Heart left ventricle (tissue), 16 donors: ENCODE measurements around the gene C2orf76. TPM values are rescaled to one million over a fixed set of nuclear protein-coding genes. Genes with fewer than 3 reads are reported as not detected.
A peak's percentile ranks its signal among the peaks of the same experiment; 100 is the strongest.
"Not testable (repeated sequence)": the region's sequence is repeated elsewhere in the genome, so short reads cannot be mapped to it uniquely, and the experiment has no call there.

Experiments used
- ATAC-seq, 4 donors: fragments of 200-7000 bp; cut with Tn5 transposase; one replicate each; pipeline ENCODE4 v1.9.1; 2020 to 2022; ENCODE audit warnings: moderate library complexity in 4 of 4, mild to moderate bottlenecking in 3 of 4, moderate number of reproducible peaks in 1 of 4
- DNase-seq, 5 donors: peaks; one replicate each; pipeline ENCODE4 v3.0.0-alpha.2; 2020
- H3K27ac ChIP-seq, 12 donors: fragments of 200-600 bp; sonication (generic) in 4 of 12; one replicate each; pipeline versions ENCODE4 v1.5.0 to v1.8.0; 2016 to 2022; ENCODE audit warnings: mild to moderate bottlenecking in 2 of 12
- H3K27me3 ChIP-seq, 9 donors: fragments of 200-600 bp; sonication (generic) in 2 of 9; one replicate each; pipeline versions ENCODE4 v1.5.1 to v1.8.0; 2016 to 2022; ENCODE audit warnings: mild to moderate bottlenecking in 3 of 9
- H3K36me3 ChIP-seq, 9 donors: fragments of 200-600 bp; sonication (generic) in 2 of 9; one replicate each; pipeline versions ENCODE4 v1.5.0 to v1.8.0; 2018 to 2022; ENCODE audit warnings: mild to moderate bottlenecking in 2 of 9
- H3K4me1 ChIP-seq, 12 donors: fragments of 200-600 bp; sonication (generic) in 4 of 12; one replicate each; pipeline versions ENCODE4 v1.5.0 to v1.8.0; 2016 to 2022; ENCODE audit warnings: mild to moderate bottlenecking in 3 of 12
- H3K4me3 ChIP-seq, 12 donors: fragments of 200-600 bp; sonication (generic) in 4 of 12; one replicate each; pipeline versions ENCODE4 v1.5.0 to v1.8.0; 2017 to 2022; ENCODE audit warnings: mild to moderate bottlenecking in 9 of 12, moderate library complexity in 4 of 12
- H3K9me3 ChIP-seq, 12 donors: fragments of 200-600 bp; sonication (generic) in 4 of 12; one replicate each; pipeline versions ENCODE4 v1.5.0 to v1.8.0; 2016 to 2022; ENCODE audit warnings: mild to moderate bottlenecking in 1 of 12
- CTCF ChIP-seq, 12 donors: fragments of 200-600 bp; sonication (generic) in 4 of 12; IDR thresholded peaks; one replicate each; pipeline versions ENCODE4 v1.5.0 to v1.8.0; 2018 to 2022; ENCODE audit warnings: antibody characterized with exemption in 12 of 12, mild to moderate bottlenecking in 5 of 12
- POLR2A ChIP-seq, 2 donors: fragments of 450-650 bp; IDR thresholded peaks; one replicate each; pipeline ENCODE4 v1.6.1; 2017; ENCODE audit warnings: antibody characterized with exemption in 2 of 2, mild to moderate bottlenecking in 2 of 2, moderate library complexity in 2 of 2
- WGBS, 4 donors: extraction: QIAGEN DNeasy Blood & Tissue Kit in 2 of 4; methylation state at CpG; one replicate each; pipeline versions ENCODE4 v1.1.5 to v1.1.7; 2013 to 2018; 5-methylcytosine and 5-hydroxymethylcytosine counted together
- intact Hi-C, 10 donors: fragments of 100-400 bp; cut with DNase I; formaldehyde crosslinking; loops; one replicate each; pipeline versions ENCODE4 v1.11.1 to v1.14.2; 2022
- polyA plus RNA-seq, 2 donors: library from polyadenylated mRNA; stranded (reverse); fragments of 200-250 nt; gene quantifications; one replicate each; pipeline ENCODE4 v1.2.3, GENCODE V29; 2013
- total RNA-seq, 9 donors: library from RNA; depleted of rRNA in 2 of 9; stranded (reverse); fragments of >200 nt in 2 of 9; fragmentation: NEBNext Ultra II Directional in 3 of 9; extraction: Animal tissue kit (Norgen Biotek cat#: 25700) in 3 of 9; gene quantifications; one replicate each; pipeline versions ENCODE4 v1.1.0 to v1.2.4, GENCODE V29; 2016 to 2023
- donor health status: ischemic (EF 13 %, LVEDD 7.1; RV severe dilation, severe dysfunction).
- donor health status: healthy with polysubstance abuse.
- donor health status: DM: no; HTN: yes; CAD: no.
- donor health status: DM: no; HTN: no; CAD: no.
- donor health status: ischemic (EF 25% LVEDD 6.9; RV normal size, moderate dysfunction).
- donor health status: ischemic (EF 25% LVEDD 5.7; RV mildly dilated, moderate dysfunction).
- donor health status: healthy.
- donor health status: DM: yes; HTN: yes; CAD: no.
- donor health status: ischemic (EF 35%, LVEDD 5.7; RV mildly dilated, moderate dysfunction).
- donor health status: nonischemic (EF 11% LVEDD 7.7; RV severe dilation, severe dysfunction).
- donor health status: DM: yes; HTN: yes; CAD: no.
- donor health status: PGD.
- donor health status: ischemic (EF 29% LVEDD 5.4; RV normal size, mild dysfunction).
- donor health status: nonischemic (EF 23%, LVEDD 6.1; RV moderate dilation, normal function).

C2orf76 gene
- total and polyA plus RNA-seq, 11 donors, result 1.7 to 13.8 (median 9.0) TPM

GRCh38 chr2:119282146-119282995, 84.3 kb downstream of the C2orf76 start:
- peak in 1 of 4 donors; percentile 9 for ATAC-seq
- H3K4me1 ChIP-seq, result peaks cover 0 to 24% (median 0%) of the 10 kb centered on the region in 12 donors
- DNase-seq, result no peak
- WGBS, 4 donors, result 83 to 86% (median 84%) methylated on average over 21 of the region's 21 CpGs
- H3K9me3 ChIP-seq, result no peaks in the 10 kb centered on the region
- no peaks in the 10 kb centered on the region for H3K36me3 ChIP-seq
- TF ChIP-seq CTCF (IDR thresholded peaks at IDR 0.05) (no peak), POLR2A (IDR thresholded peaks at IDR 0.05) (no peak)
- peak overlapping the region in 2 of 12 donors; percentile 24 to 80 for H3K27ac ChIP-seq
- intact Hi-C loops, result no loop called here
- H3K4me3 ChIP-seq, result no peak overlapping the region
- no peaks in the 10 kb centered on the region for H3K27me3 ChIP-seq

GRCh38 chr2:119280680-119281079, 86.0 kb downstream of the C2orf76 start:
- intact Hi-C loops, result no loop called here
- ATAC-seq, result no peak
- Histone ChIP-seq H3K36me3 (no peaks in the 10 kb centered on the region), H3K9me3 (no peaks in the 10 kb centered on the region), H3K27me3 (no peaks in the 10 kb centered on the region), H3K27ac (no peak overlapping the region), H3K4me1 (peaks cover 0 to 24% (median 0%) of the 10 kb centered on the region in 12 donors), H3K4me3 (no peak overlapping the region)
- TF ChIP-seq CTCF (IDR thresholded peaks at IDR 0.05), result no peak
- no peak for TF ChIP-seq POLR2A (IDR thresholded peaks at IDR 0.05)
- 68 to 80% (median 72%) methylated on average over 4 of the region's 4 CpGs for WGBS, 4 donors
- no peak for DNase-seq

GRCh38 chr2:119279666-119280065, 87.0 kb downstream of the C2orf76 start:
- Histone ChIP-seq H3K36me3 (no peaks in the 10 kb centered on the region), H3K4me1 (peaks cover 0 to 24% (median 0%) of the 10 kb centered on the region in 12 donors), H3K27ac (no peak overlapping the region), H3K4me3 (no peak overlapping the region), H3K27me3 (no peaks in the 10 kb centered on the region), H3K9me3 (no peaks in the 10 kb centered on the region)
- intact Hi-C loops, result no loop called here
- no peak for ATAC-seq
- DNase-seq, result no peak
- no peak for TF ChIP-seq CTCF (IDR thresholded peaks at IDR 0.05)
- TF ChIP-seq POLR2A (IDR thresholded peaks at IDR 0.05), result no peak
- WGBS, 4 donors, result 81 to 88% (median 86%) methylated on average over 6 of the region's 6 CpGs

GRCh38 chr2:119278946-119279345, 87.7 kb downstream of the C2orf76 start:
- 90 to 94% (median 93%) methylated on average over 6 of the region's 6 CpGs for WGBS, 4 donors
- TF ChIP-seq CTCF (IDR thresholded peaks at IDR 0.05), result no peak
- no peak for TF ChIP-seq POLR2A (IDR thresholded peaks at IDR 0.05)
- intact Hi-C loops, result no loop called here
- Histone ChIP-seq H3K9me3 (no peaks in the 10 kb centered on the region), H3K4me1 (peaks cover 0 to 24% (median 0%) of the 10 kb centered on the region in 12 donors), H3K27me3 (no peaks in the 10 kb centered on the region), H3K27ac (no peak overlapping the region), H3K36me3 (no peaks in the 10 kb centered on the region), H3K4me3 (no peak overlapping the region)
- DNase-seq (no peak), ATAC-seq (no peak)

- H3K27me3 ChIP-seq, H3K27ac ChIP-seq, DNase-seq, H3K36me3 ChIP-seq, ATAC-seq, intact Hi-C loops, H3K4me3 ChIP-seq, H3K9me3 ChIP-seq: not testable (repeated sequence)
- H3K4me1 ChIP-seq, result peaks cover 0 to 20% (median 0%) of the 10 kb centered on the region in 12 donors
- WGBS, 4 donors, result 78 to 90% (median 89%) methylated on average over 2 of the region's 2 CpGs
Observed at GRCh38 chr2:119278385-119278784, 88.2 kb downstream of the C2orf76 start.
